Lung (tissue), 12 donors: ENCODE data around the gene MACROD1. TPM values are rescaled to one million over a fixed set of nuclear protein-coding genes. Genes with fewer than 3 reads are reported as not detected.

ENCODE experiments used
- ATAC-seq: fragments of 200-7000 bp; cut with Tn5 transposase; one replicate; pipeline ENCODE4 v1.9.1; 2020; ENCODE audit warnings: moderate number of reproducible peaks; ENCODE audit not compliant: insufficient read depth, low FRiP score
- DNase-seq, 3 donors: peaks; one replicate each; pipeline ENCODE4 v3.0.0-alpha.2; 2013 to 2017
- H3K27ac ChIP-seq, 2 donors: one replicate each; pipeline ENCODE4 v1.5.1; 2013; ENCODE audit warnings: mild to moderate bottlenecking in 2 of 2, moderate library complexity in 2 of 2, control low read depth in 1 of 2, inconsistent platforms in 1 of 2, low read depth in 1 of 2, low read length in 1 of 2
- H3K27me3 ChIP-seq, 3 donors: one replicate each; pipeline ENCODE4 v1.5.1; 2013; ENCODE audit warnings: low read length in 2 of 3; ENCODE audit not compliant: control insufficient read depth in 3 of 3, insufficient read depth in 3 of 3
- H3K36me3 ChIP-seq, 4 donors: one replicate each; pipeline ENCODE4 v1.5.1; 2013; ENCODE audit warnings: low read length in 4 of 4, mild to moderate bottlenecking in 1 of 4, moderate library complexity in 1 of 4; ENCODE audit not compliant: control insufficient read depth in 4 of 4, insufficient read depth in 4 of 4
- H3K4me1 ChIP-seq, 5 donors: one replicate each; pipeline ENCODE4 v1.5.1; 2013; ENCODE audit warnings: low read length in 5 of 5, mild to moderate bottlenecking in 2 of 5, moderate library complexity in 1 of 5; ENCODE audit not compliant: control insufficient read depth in 5 of 5, insufficient read depth in 5 of 5
- H3K4me3 ChIP-seq: one replicate; pipeline ENCODE4 v1.5.1; 2013; ENCODE audit warnings: mild to moderate bottlenecking, control low read depth, moderate library complexity
- H3K9ac ChIP-seq, 2 donors: one replicate each; pipeline ENCODE4 v1.5.1; 2013; ENCODE audit warnings: low read length in 2 of 2, control low read depth in 1 of 2; ENCODE audit not compliant: insufficient read depth in 1 of 2
- H3K9me3 ChIP-seq, 4 donors: one replicate each; pipeline ENCODE4 v1.5.1; 2013; ENCODE audit warnings: low read length in 3 of 4, mild to moderate bottlenecking in 1 of 4, moderate library complexity in 1 of 4; ENCODE audit not compliant: control insufficient read depth in 4 of 4, insufficient read depth in 3 of 4
- CTCF ChIP-seq: IDR thresholded peaks from 2 replicates; pipeline ENCODE4 v1.5.1; 2012; ENCODE audit warnings: mild to moderate bottlenecking; ENCODE audit errors: control extremely low read depth, extremely low read depth
- WGBS, 2 donors: extraction: QIAGEN DNeasy Blood & Tissue Kit; methylation state at CpG; one replicate each; pipeline ENCODE4 v1.1.7; 2013; 5-methylcytosine and 5-hydroxymethylcytosine counted together
- polyA plus RNA-seq, 2 donors: library from polyadenylated mRNA; stranded (reverse); fragments of 200-250 nt; gene quantifications; one replicate each; pipeline ENCODE4 v1.2.1, GENCODE V29; 2013
- total RNA-seq, 2 donors: library from RNA; depleted of rRNA in 1 of 2; stranded (reverse); fragments of >200 nt in 1 of 2; gene quantifications; one replicate each; pipeline ENCODE4 v1.2.1, GENCODE V29; 2014 to 2021
- donor health status: control.
- donor health status: control.
- donor health status: Bipolar disorder and iron deficiency.
- donor health status: healthy.
- donor health status: DM: yes; HTN: yes; CAD: no.

Gene MACROD1
- total and polyA plus RNA-seq, 4 donors: 9.9 to 70.0 (median 19.0) TPM

- DNase-seq (no peak), ATAC-seq (no peak)
- no peak overlapping the region for H3K9ac ChIP-seq
- H3K4me3 ChIP-seq: no peak overlapping the region
- H3K27me3 ChIP-seq: no peaks in the 10 kb centered on the region
- H3K4me1 ChIP-seq: peaks cover 0 to 24% (median 7%) of the 10 kb centered on the region in 5 donors
- no peaks in the 10 kb centered on the region for H3K9me3 ChIP-seq
- WGBS, 2 donors: 72 to 82% methylated on average over 25 to 26 of the region's 26 CpGs
- no peaks in the 10 kb centered on the region for H3K36me3 ChIP-seq
- H3K27ac ChIP-seq: no peak overlapping the region
- TF ChIP-seq CTCF: no peak
Measured at GRCh38 chr11:64088162-64089026, 77.5 kb downstream of the MACROD1 start.

- Histone ChIP-seq H3K4me1 (peaks cover 0 to 24% (median 6%) of the 10 kb centered on the region in 5 donors), H3K27me3 (no peaks in the 10 kb centered on the region), H3K4me3 (no peak overlapping the region), H3K27ac (no peak overlapping the region), H3K36me3 (no peaks in the 10 kb centered on the region), H3K9me3 (no peaks in the 10 kb centered on the region), H3K9ac (no peak overlapping the region)
- no peak for TF ChIP-seq CTCF
- WGBS, 2 donors: 86 to 90% methylated on average over 20 of the region's 20 CpGs
- DNase-seq (peak; percentile 44 to 70 (median 48)), ATAC-seq (no peak)
Measured at GRCh38 chr11:64086258-64087123, 79.4 kb downstream of the MACROD1 start.

GRCh38 chr11:64085906-64086257 lies 80.0 kb downstream of the MACROD1 start:
- Histone ChIP-seq H3K9me3 (no peaks in the 10 kb centered on the region), H3K27ac (no peak overlapping the region), H3K4me1 (peaks cover 0 to 18% (median 4%) of the 10 kb centered on the region in 5 donors), H3K36me3 (no peaks in the 10 kb centered on the region), H3K27me3 (no peaks in the 10 kb centered on the region), H3K4me3 (no peak overlapping the region), H3K9ac (no peak overlapping the region)
- no peak for TF ChIP-seq CTCF
- DNase-seq: no peak
- WGBS, 2 donors: 84 to 95% methylated on average over 5 of the region's 5 CpGs
- ATAC-seq: no peak
